ENCODE data around the gene SLPI. TPM values are rescaled to one million over a fixed set of nuclear protein-coding genes. Genes with fewer than 3 reads are reported as not detected.

Gene SLPI
- total RNA-seq, 1 experiment from 2014 or later = not detected

DNA sequence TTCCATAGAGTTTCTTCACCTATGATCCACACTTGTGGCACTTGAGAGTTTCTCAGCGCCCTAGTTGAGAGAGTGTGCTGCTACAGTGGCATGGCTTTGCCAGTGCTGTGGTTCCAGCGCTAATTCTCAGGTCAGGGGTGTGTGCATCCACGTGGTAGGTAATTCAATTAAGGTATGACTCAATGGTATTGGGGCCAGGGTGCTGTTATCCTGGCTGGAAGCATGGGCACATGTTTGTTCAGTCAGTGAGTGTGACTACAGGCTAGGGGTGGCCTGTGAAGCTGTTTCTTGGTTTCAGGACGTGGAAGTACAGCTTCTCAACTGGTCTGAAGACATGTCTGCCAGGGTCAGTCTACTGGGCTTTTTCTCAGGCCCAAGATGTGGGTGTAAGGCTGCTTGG lies 36.2 kb downstream of the SLPI start:
- no peak for DNase-seq (ENCODE audit: low read depth)

DNA sequence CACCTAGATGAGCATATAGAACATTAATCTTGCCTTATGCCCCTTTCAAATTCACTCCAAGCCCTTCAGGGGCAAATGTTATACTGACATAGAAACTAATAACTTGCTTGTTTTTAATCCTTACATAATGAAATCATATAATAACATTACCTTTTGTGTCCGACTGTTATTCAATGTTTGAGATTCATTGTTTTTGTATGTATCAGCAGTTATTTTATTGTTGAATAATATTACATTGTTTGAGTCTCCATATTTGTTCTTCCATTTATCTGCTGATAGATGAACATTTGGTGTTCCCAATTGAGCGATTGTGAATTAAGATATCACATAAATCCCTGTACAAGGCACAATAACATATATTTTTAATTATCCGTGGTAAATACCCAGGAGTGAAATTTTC lies 41.5 kb downstream of the SLPI start:
- no peak for DNase-seq (ENCODE audit: low read depth)

DNA sequence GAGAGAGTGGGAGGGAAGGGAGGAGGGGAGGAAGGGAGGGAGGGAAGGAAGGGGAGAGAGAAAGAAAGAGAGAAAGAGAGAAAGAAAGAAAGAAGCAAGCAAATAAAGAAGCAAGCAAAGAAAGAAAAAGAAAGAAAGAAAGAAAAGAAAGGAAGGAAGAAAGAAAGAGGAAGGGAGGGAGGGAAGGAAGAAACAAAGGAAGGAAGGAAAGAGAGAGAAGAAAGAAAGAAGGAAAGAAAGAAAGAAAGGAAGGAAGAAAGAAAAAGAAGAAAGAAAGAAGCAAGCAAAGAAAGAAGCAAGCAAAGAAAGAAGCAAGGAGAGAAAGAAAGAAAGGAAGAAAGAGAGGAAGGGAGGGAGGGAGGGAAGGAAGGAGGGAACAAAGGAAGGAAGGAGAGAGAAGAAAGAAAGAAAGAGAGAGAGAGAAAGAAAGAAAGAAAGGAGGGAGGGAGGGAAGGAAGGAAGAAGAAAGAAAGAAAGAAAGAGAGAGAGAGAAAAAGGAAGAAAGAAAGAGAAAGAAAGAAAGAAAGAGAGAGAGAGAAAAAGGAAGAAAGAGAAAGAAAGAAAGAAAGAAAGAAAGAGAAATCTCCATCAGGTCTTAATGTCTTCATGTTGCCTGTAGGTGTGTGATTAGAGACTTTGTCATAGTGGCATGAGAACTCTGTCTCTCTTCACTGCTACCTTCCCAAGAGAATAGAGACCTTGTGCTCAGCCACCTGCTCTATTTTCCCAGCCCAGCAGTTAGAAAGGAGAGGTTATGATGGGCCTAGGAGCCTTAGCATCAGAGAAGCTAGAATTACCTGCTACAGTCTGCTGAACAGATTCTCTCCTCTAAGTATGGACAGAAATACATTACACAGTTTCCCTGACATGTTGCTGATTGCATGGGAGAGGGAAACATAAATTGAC lies 42.5 kb downstream of the SLPI start:
- no peak for DNase-seq (ENCODE audit: low read depth)

DNA sequence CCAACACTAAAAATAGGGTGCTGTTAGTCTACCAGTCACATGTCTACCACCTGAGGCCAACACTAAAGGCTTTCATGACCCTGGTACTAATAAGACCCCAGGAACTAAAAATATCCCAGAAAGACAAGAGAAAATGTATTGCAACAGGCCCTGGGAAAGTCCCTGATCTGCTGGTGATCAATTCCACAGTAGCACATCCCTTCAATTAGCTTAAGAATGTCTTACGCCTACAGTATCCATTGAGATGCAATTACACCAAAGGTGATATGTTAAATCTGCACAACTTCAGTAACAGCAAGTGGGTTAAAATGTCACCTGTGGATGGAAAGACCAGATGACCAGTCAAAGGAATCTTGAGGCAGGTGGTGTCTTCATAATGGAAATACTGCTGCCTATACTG lies 44.4 kb downstream of the SLPI start:
- no peak for DNase-seq (ENCODE audit: low read depth)

DNA sequence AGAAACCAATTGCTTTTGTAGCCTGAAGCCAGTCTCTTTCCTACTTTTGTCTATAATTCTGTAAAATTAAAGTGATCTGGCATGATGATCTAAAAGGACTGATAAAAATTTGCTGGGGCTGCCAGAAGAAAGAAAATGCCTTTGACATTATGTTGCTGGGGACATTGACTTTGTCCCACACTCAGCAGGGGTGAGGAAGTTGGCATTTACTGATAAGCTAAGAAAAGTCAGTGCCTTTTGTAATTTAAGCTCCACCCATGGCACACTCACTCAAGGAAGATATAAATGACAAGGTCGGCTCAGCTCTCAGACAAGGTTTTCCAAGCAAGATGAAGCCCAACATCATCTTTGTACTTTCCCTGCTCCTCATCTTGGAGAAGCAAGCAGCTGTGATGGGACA lies 47.6 kb downstream of the SLPI start, which contains the start of gene SEMG1:
Gene SEMG1 (plus strand): TSS at position 309 of the 400 bp plus-strand sequence. CDS start 21 bp downstream, at position 330.
- DNase-seq (ENCODE audit: low read depth) = no peak

Other genes with a start within 250 kb of the SLPI start
- gene KCNS1, start 153.4 kb downstream of the SLPI start, total RNA-seq (2014; rRNA removed; shearing (Covaris generic)) = not detected in 2 replicates
- not detected in 2 replicates for gene WFDC5, start 139.4 kb downstream of the SLPI start, total RNA-seq (2014; rRNA removed; shearing (Covaris generic))
- not detected in 2 replicates for gene WFDC12, start 130.1 kb downstream of the SLPI start, total RNA-seq (2014; rRNA removed; shearing (Covaris generic))
- gene PI3, start 79.7 kb downstream of the SLPI start, total RNA-seq (2014; rRNA removed; shearing (Covaris generic)) = not detected in 2 replicates
- not detected in 2 replicates for gene SEMG1, start 47.5 kb downstream of the SLPI start, total RNA-seq (2014; rRNA removed; shearing (Covaris generic))
- gene SEMG2, start 33.2 kb downstream of the SLPI start, total RNA-seq (2014; rRNA removed; shearing (Covaris generic)) = not detected in 2 replicates
- not detected in 2 replicates for gene RBPJL, start 52.3 kb upstream of the SLPI start, total RNA-seq (2014; rRNA removed; shearing (Covaris generic))
- not detected in 2 replicates for gene MATN4, start 53.7 kb upstream of the SLPI start, total RNA-seq (2014; rRNA removed; shearing (Covaris generic))
- gene SDC4, start 93.9 kb upstream of the SLPI start, total RNA-seq (2014; rRNA removed; shearing (Covaris generic)) = 136 and 143 TPM in 2 replicates
- 12.5 and 13.3 TPM in 2 replicates for gene SYS1, start 108.6 kb upstream of the SLPI start, total RNA-seq (2014; rRNA removed; shearing (Covaris generic))
- not detected in 2 replicates for gene TP53TG5, start 123.8 kb upstream of the SLPI start, total RNA-seq (2014; rRNA removed; shearing (Covaris generic))
- 5.8 and 7.3 TPM in 2 replicates for gene DBNDD2, start 153.7 kb upstream of the SLPI start, total RNA-seq (2014; rRNA removed; shearing (Covaris generic))
- 51.3 and 58.7 TPM in 2 replicates for gene PIGT, start 161.6 kb upstream of the SLPI start, total RNA-seq (2014; rRNA removed; shearing (Covaris generic))
- not detected in 2 replicates for gene WFDC2, start 215.2 kb upstream of the SLPI start, total RNA-seq (2014; rRNA removed; shearing (Covaris generic))

Measured in Daoy (cell line).